ENCODE data around the gene ACTR6. TPM values are rescaled to one million over a fixed set of nuclear protein-coding genes. Genes with fewer than 3 reads are reported as not detected.

Gene ACTR6
- total and polyA plus RNA-seq, 4 donors, result 12.0 to 25.2 (median 17.5) TPM

GRCh38 chr12:100169345-100169744 is 31.3 kb upstream of the ACTR6 start:
- no peak for TF ChIP-seq CTCF (IDR thresholded peaks at IDR 0.05; ENCODE audit: control extremely low read depth, extremely low read depth)
- whole genome bisulfite sequencing, 2 donors, result 96 to 98% methylated on average over 9 of the region's 9 CpGs
- ATAC-seq (ENCODE audit: insufficient read depth, low FRiP score) (no peak), DNase-seq (no peak)
- Histone ChIP-seq H3K27ac (ENCODE audit: low read depth in 1 of 2, low read length in 1 of 2) (no peak overlapping the region), H3K9ac (ENCODE audit: insufficient read depth in 1 of 2, low read length in 2 of 2) (no peak overlapping the region), H3K4me3 (no peak overlapping the region), H3K4me1 (ENCODE audit: control insufficient read depth in 5 of 5, insufficient read depth in 5 of 5, low read length in 5 of 5) (peaks cover 0 to under 1% (median 0%) of the 10 kb centered on the region in 5 donors), H3K36me3 (ENCODE audit: control insufficient read depth in 4 of 4, insufficient read depth in 4 of 4, low read length in 4 of 4) (peaks cover 0 to 4% (median 0%) of the 10 kb centered on the region in 4 donors), H3K27me3 (ENCODE audit: control insufficient read depth in 3 of 3, insufficient read depth in 3 of 3, low read length in 2 of 3) (no peaks in the 10 kb centered on the region), H3K9me3 (ENCODE audit: control insufficient read depth in 4 of 4, insufficient read depth in 3 of 4, low read length in 3 of 4) (no peaks in the 10 kb centered on the region)

GRCh38 chr12:100170313-100170858 is 30.2 kb upstream of the ACTR6 start:
- Histone ChIP-seq H3K4me3 (no peak overlapping the region), H3K27ac (ENCODE audit: low read depth in 1 of 2, low read length in 1 of 2) (no peak overlapping the region), H3K4me1 (ENCODE audit: control insufficient read depth in 5 of 5, insufficient read depth in 5 of 5, low read length in 5 of 5) (no peaks in the 10 kb centered on the region), H3K9ac (ENCODE audit: insufficient read depth in 1 of 2, low read length in 2 of 2) (no peak overlapping the region), H3K9me3 (ENCODE audit: control insufficient read depth in 4 of 4, insufficient read depth in 3 of 4, low read length in 3 of 4) (no peaks in the 10 kb centered on the region), H3K27me3 (ENCODE audit: control insufficient read depth in 3 of 3, insufficient read depth in 3 of 3, low read length in 2 of 3) (no peaks in the 10 kb centered on the region), H3K36me3 (ENCODE audit: control insufficient read depth in 4 of 4, insufficient read depth in 4 of 4, low read length in 4 of 4) (peaks cover 0 to 4% (median 0%) of the 10 kb centered on the region in 4 donors)
- no peak for TF ChIP-seq CTCF (IDR thresholded peaks at IDR 0.05; ENCODE audit: control extremely low read depth, extremely low read depth)
- ATAC-seq (ENCODE audit: insufficient read depth, low FRiP score) (no peak), DNase-seq (no peak)
- 91 to 97% methylated on average over 7 of the region's 7 CpGs for WGBS, 2 donors

GRCh38 chr12:100171248-100171647 is 29.4 kb upstream of the ACTR6 start:
- no peak for TF ChIP-seq CTCF (IDR thresholded peaks at IDR 0.05; ENCODE audit: control extremely low read depth, extremely low read depth)
- ATAC-seq (ENCODE audit: insufficient read depth, low FRiP score) (no peak), DNase-seq (peak in 1 of 3 donors; percentile 14)
- H3K27ac ChIP-seq (ENCODE audit: low read depth in 1 of 2, low read length in 1 of 2), result no peak overlapping the region
- H3K36me3 ChIP-seq (ENCODE audit: control insufficient read depth in 4 of 4, insufficient read depth in 4 of 4, low read length in 4 of 4), result peaks cover 0 to 4% (median 0%) of the 10 kb centered on the region in 4 donors
- H3K4me3 ChIP-seq, result no peak overlapping the region
- H3K4me1 ChIP-seq (ENCODE audit: control insufficient read depth in 5 of 5, insufficient read depth in 5 of 5, low read length in 5 of 5), result no peaks in the 10 kb centered on the region
- H3K9ac ChIP-seq (ENCODE audit: insufficient read depth in 1 of 2, low read length in 2 of 2), result no peak overlapping the region
- no peaks in the 10 kb centered on the region for H3K27me3 ChIP-seq (ENCODE audit: control insufficient read depth in 3 of 3, insufficient read depth in 3 of 3, low read length in 2 of 3)
- no peaks in the 10 kb centered on the region for H3K9me3 ChIP-seq (ENCODE audit: control insufficient read depth in 4 of 4, insufficient read depth in 3 of 4, low read length in 3 of 4)

- H3K36me3 ChIP-seq (ENCODE audit: control insufficient read depth in 4 of 4, insufficient read depth in 4 of 4, low read length in 4 of 4), result peaks cover 0 to 4% (median 0%) of the 10 kb centered on the region in 4 donors
- TF ChIP-seq CTCF (IDR thresholded peaks at IDR 0.05; ENCODE audit: control extremely low read depth, extremely low read depth), result no peak
- DNase-seq, result no peak
- H3K9me3 ChIP-seq (ENCODE audit: control insufficient read depth in 4 of 4, insufficient read depth in 3 of 4, low read length in 3 of 4), result no peaks in the 10 kb centered on the region
- 95% methylated on average over 6 of the region's 6 CpGs for WGBS, 2 donors
- ATAC-seq (ENCODE audit: insufficient read depth, low FRiP score), result no peak
- no peak overlapping the region for H3K9ac ChIP-seq (ENCODE audit: insufficient read depth in 1 of 2, low read length in 2 of 2)
- no peaks in the 10 kb centered on the region for H3K4me1 ChIP-seq (ENCODE audit: control insufficient read depth in 5 of 5, insufficient read depth in 5 of 5, low read length in 5 of 5)
- no peak overlapping the region for H3K27ac ChIP-seq (ENCODE audit: low read depth in 1 of 2, low read length in 1 of 2)
- no peak overlapping the region for H3K4me3 ChIP-seq
- H3K27me3 ChIP-seq (ENCODE audit: control insufficient read depth in 3 of 3, insufficient read depth in 3 of 3, low read length in 2 of 3), result no peaks in the 10 kb centered on the region
Measured at GRCh38 chr12:100173111-100173510, 27.5 kb upstream of the ACTR6 start.

Data from lung (tissue), 12 donors.